Measurements from ENCODE around the gene TOMT. TPM values are rescaled to one million over a fixed set of nuclear protein-coding genes. Genes with fewer than 3 reads are reported as not detected.
"Not testable (repeated sequence)": the region's sequence is repeated elsewhere in the genome, so short reads cannot be mapped to it uniquely, and the experiment has no call there.

Gene TOMT
- polyA plus RNA-seq, 1 donor from 2014 or later: 0.76 TPM

DNA sequence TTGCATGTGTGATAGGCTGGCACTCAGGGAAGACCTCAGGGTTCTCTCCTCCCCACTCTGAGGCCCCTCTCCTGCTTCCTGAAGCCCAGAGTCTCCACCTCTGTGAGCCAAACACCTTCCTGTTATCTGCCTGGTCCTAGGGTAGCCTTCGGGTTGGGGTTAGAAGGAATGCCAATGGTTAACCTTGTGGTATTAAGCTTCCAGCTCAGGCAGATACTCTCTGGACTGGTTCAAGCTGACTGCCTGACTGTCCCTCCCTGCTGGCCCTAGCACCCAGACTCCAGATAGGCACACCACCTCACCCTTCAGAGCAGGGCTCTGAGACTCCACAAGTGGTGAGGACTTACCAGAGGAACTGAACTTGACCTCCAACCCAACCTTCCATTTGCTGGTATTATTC lies 36.8 kb downstream of the TOMT start:
- H3K36me3 ChIP-seq (ENCODE audit: insufficient read depth, low read length); H3K4me3 ChIP-seq (ENCODE audit: low read length); H4K20me1 ChIP-seq (ENCODE audit: insufficient read depth); H3K79me2 ChIP-seq (replicated peaks; ENCODE audit: insufficient read depth, low read length); H2AFZ ChIP-seq (ENCODE audit: low read depth, low read length); H3F3A ChIP-seq (ENCODE audit: insufficient read depth, low read length, poor library complexity, severe bottlenecking); H3K9me2 ChIP-seq (ENCODE audit: insufficient read depth, low read length); H3K9me3 ChIP-seq (ENCODE audit: low read length); H3K27me3 ChIP-seq (ENCODE audit: insufficient read depth, low read depth, low read length); H3K27ac ChIP-seq (ENCODE audit: low read length); H3K9ac ChIP-seq (ENCODE audit: low read length); H3K4me2 ChIP-seq (ENCODE audit: low read length): not testable (repeated sequence)

DNA sequence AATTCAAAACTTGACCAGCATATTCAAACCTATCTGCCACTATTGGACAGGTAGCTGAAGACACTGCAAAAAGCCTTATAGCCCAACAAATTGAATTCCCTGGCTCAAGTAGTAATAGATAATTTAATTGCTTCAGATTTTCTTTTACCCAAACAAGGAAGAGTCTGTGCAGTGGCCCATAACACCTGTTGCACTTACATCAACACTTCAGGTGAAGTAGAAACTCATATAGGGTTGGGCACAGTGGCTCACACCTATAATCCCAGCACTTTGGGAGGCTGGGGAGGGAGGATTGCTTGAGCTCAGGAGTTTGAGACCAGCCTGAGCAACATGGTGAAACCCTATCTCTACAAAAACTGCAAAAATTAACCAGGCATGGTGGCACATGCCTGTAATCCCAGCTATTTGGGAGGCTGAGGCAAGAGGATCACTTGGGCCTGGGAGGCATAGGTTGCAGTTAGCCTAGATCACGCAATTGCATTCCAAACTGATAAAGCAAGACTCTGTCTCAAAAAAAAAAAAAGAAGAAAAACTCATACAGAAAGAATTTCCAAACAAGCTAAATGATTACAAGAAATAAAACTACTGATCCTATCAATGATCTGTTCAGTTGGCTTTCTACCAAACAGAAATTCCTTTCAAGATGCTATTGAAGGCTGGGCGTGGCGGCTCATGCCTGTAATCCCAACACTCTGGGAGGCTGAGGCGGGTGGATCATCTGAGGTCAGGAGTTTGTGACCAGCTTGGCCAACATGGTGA lies 39.3 kb downstream of the TOMT start:
- Histone ChIP-seq H3K27ac (ENCODE audit: low read length) (no peak overlapping the region), H3F3A (ENCODE audit: insufficient read depth, low read length, poor library complexity, severe bottlenecking) (no peaks in the 10 kb centered on the region), H3K36me3 (ENCODE audit: insufficient read depth, low read length) (no peaks in the 10 kb centered on the region), H3K4me3 (ENCODE audit: low read length) (no peak overlapping the region), H3K79me2 (replicated peaks; ENCODE audit: insufficient read depth, low read length) (no peaks in the 10 kb centered on the region), H3K9me3 (ENCODE audit: low read length) (no peaks in the 10 kb centered on the region), H3K27me3 (ENCODE audit: insufficient read depth, low read depth, low read length) (no peaks in the 10 kb centered on the region), H3K4me2 (ENCODE audit: low read length) (no peak overlapping the region), H3K9me2 (ENCODE audit: insufficient read depth, low read length) (no peaks in the 10 kb centered on the region), H3K9ac (ENCODE audit: low read length) (no peak overlapping the region), H4K20me1 (ENCODE audit: insufficient read depth) (no peaks in the 10 kb centered on the region), H2AFZ (ENCODE audit: low read depth, low read length) (no peak overlapping the region)
- TF ChIP-seq MXI1 (conservative IDR thresholded peaks at IDR 0.05; ENCODE audit: poor library complexity, severe bottlenecking) (no peak), EZH2 (IDR thresholded peaks at IDR 0.05; ENCODE audit: borderline replicate concordance, insufficient read depth, low read length, poor library complexity, severe bottlenecking) (no peak), CTCF (IDR thresholded peaks at IDR 0.05; ENCODE audit: poor library complexity, severe bottlenecking) (no peak), RAD21 (conservative IDR thresholded peaks at IDR 0.05) (no peak), SMC3 (conservative IDR thresholded peaks at IDR 0.05; ENCODE audit: poor library complexity) (no peak), EP300 (conservative IDR thresholded peaks at IDR 0.05; ENCODE audit: poor library complexity, severe bottlenecking) (no peak), TAF1 (IDR thresholded peaks at IDR 0.05; ENCODE audit: low read depth) (no peak), POLR2AphosphoS5 (IDR thresholded peaks at IDR 0.05) (no peak), REST (IDR thresholded peaks at IDR 0.05; ENCODE audit: borderline replicate concordance) (no peak)

Data from neural cell (in vitro differentiated cells).